AG09319 (cell line): ENCODE results near the gene OR11A1.

ENCODE experiments used
- DNase-seq: peaks from one replicate; pipeline ENCODE4 v3.0.0-alpha.2; 2010; ENCODE audit warnings: low read depth; ENCODE audit errors: extremely low read depth
- CTCF ChIP-seq: IDR thresholded peaks from 2 replicates; pipeline ENCODE4 v1.5.1; 2011; ENCODE audit warnings: low read depth, mild to moderate bottlenecking, inconsistent platforms, low read length, moderate library complexity

Gene OR11A1

GRCh38 chr6:29456971-29457370, at the start of gene OR11A1, which contains the start of gene OR2H1:
OR11A1 (minus strand) TSS chr6:29457071; CDS start chr6:29427641, 29,430 bp downstream.
OR2H1 (plus strand) TSS chr6:29457155; CDS start chr6:29461770, 4,615 bp downstream.
- DNase-seq: no peak
- TF ChIP-seq CTCF: no peak

- TF ChIP-seq CTCF: no peak
- no peak for DNase-seq
Observed at GRCh38 chr6:29506446-29507067, 49.7 kb upstream of the OR11A1 start.

GRCh38 chr6:29505808-29506207, 48.9 kb upstream of the OR11A1 start:
- no peak for DNase-seq
- no peak for TF ChIP-seq CTCF

GRCh38 chr6:29504961-29505360, 48.1 kb upstream of the OR11A1 start:
- no peak for TF ChIP-seq CTCF
- no peak for DNase-seq

- TF ChIP-seq CTCF: no peak
- no peak for DNase-seq
Observed at GRCh38 chr6:29502597-29502996, 45.7 kb upstream of the OR11A1 start.

GRCh38 chr6:29502181-29502580, 45.3 kb upstream of the OR11A1 start:
- TF ChIP-seq CTCF: no peak

GRCh38 chr6:29501106-29501505, 44.2 kb upstream of the OR11A1 start:
- no peak for TF ChIP-seq CTCF
- DNase-seq: no peak

More at GRCh38 chr6:29502181-29502580, 45.3 kb upstream of the OR11A1 start:
- no peak for DNase-seq
